OCI-LY1 (cell line): ENCODE results near the gene CCNE1.

Experiments
- H2AFZ ChIP-seq: fragments of 200-600 bp; sonication (generic), shearing (Covaris generic); 2 replicates; pipeline ENCODE4 v1.6.0; 2014; ENCODE audit warnings: antibody characterized with exemption, mild to moderate bottlenecking, low read length
- H3F3A ChIP-seq: fragments of 200-600 bp; sonication (generic), shearing (Covaris generic); 2 replicates; pipeline ENCODE4 v1.6.0; 2014; ENCODE audit warnings: mild to moderate bottlenecking, antibody characterized with exemption, low read length, moderate library complexity; ENCODE audit not compliant: insufficient read depth
- H3K27ac ChIP-seq: fragments of 200-600 bp; sonication (generic); 2 replicates; pipeline ENCODE4 v1.5.1; 2014; ENCODE audit warnings: low read length, mixed run types, mild to moderate bottlenecking, low read depth; ENCODE audit not compliant: poor library complexity, severe bottlenecking
- H3K27me3 ChIP-seq: fragments of 200-600 bp; sonication (generic); 2 replicates; pipeline ENCODE4 v1.6.0; 2014; ENCODE audit warnings: antibody characterized with exemption, mild to moderate bottlenecking, low read length, moderate library complexity; ENCODE audit not compliant: insufficient read depth
- H3K36me3 ChIP-seq: fragments of 200-600 bp; sonication (generic); 2 replicates; pipeline ENCODE4 v1.6.1; 2014; ENCODE audit warnings: mild to moderate bottlenecking, antibody characterized with exemption, low read length, moderate library complexity, mixed read lengths; ENCODE audit not compliant: insufficient read depth
- H3K4me1 ChIP-seq: fragments of 200-600 bp; sonication (generic); 2 replicates; pipeline ENCODE4 v1.5.1; 2014; ENCODE audit warnings: mild to moderate bottlenecking, low read length, moderate library complexity; ENCODE audit not compliant: insufficient read depth, severe bottlenecking
- H3K4me2 ChIP-seq: fragments of 200-600 bp; sonication (generic), shearing (Covaris generic); 2 replicates; pipeline ENCODE4 v1.6.1; 2014; ENCODE audit warnings: low read length
- H3K4me3 ChIP-seq: fragments of 200-600 bp; sonication (generic); 2 replicates; pipeline ENCODE4 v1.5.1; 2014; ENCODE audit warnings: low read length, low read depth, mild to moderate bottlenecking, mixed read lengths; ENCODE audit not compliant: poor library complexity, severe bottlenecking
- H3K79me2 ChIP-seq: fragments of 200-600 bp; shearing (Covaris generic); 2 replicates; pipeline ENCODE4 v1.6.1; 2016; ENCODE audit warnings: mixed run types, low read length, mixed read lengths; ENCODE audit not compliant: insufficient read depth
- H3K9ac ChIP-seq: fragments of 200-600 bp; sonication (generic), shearing (Covaris generic); 2 replicates; pipeline ENCODE4 v1.6.1; 2014; ENCODE audit warnings: mild to moderate bottlenecking, low read length, mixed read lengths
- H3K9me2 ChIP-seq: fragments of 200-600 bp; sonication (generic), shearing (Covaris generic); 2 replicates; pipeline ENCODE4 v1.6.1; 2014; ENCODE audit warnings: low read depth, mild to moderate bottlenecking, low read length, mixed read lengths
- H3K9me3 ChIP-seq: fragments of 200-600 bp; shearing (Covaris generic); 2 replicates; pipeline ENCODE4 v1.6.1; 2014; ENCODE audit warnings: low read length, mixed read lengths
- H4K20me1 ChIP-seq: fragments of 200-600 bp; sonication (generic), shearing (Covaris generic); 2 replicates; pipeline ENCODE4 v1.6.0; 2016; ENCODE audit warnings: mild to moderate bottlenecking, low read length; ENCODE audit not compliant: insufficient read depth
- CTCF ChIP-seq: fragments of 200-600 bp; sonication (generic), shearing (Covaris generic); IDR thresholded peaks from 2 replicates; pipeline ENCODE4 v1.5.1; 2017; ENCODE audit warnings: mild to moderate bottlenecking, antibody characterized with exemption, low read length, moderate library complexity, mixed read lengths
- EZH2 ChIP-seq: fragments of 200-600 bp; sonication (generic), shearing (Covaris generic); IDR thresholded peaks from 2 replicates; pipeline ENCODE4 v1.8.0; 2017; ENCODE audit warnings: borderline replicate concordance, mixed run types, mild to moderate bottlenecking, antibody characterized with exemption, low read length, moderate library complexity, mixed read lengths

CCNE1 gene

DNA sequence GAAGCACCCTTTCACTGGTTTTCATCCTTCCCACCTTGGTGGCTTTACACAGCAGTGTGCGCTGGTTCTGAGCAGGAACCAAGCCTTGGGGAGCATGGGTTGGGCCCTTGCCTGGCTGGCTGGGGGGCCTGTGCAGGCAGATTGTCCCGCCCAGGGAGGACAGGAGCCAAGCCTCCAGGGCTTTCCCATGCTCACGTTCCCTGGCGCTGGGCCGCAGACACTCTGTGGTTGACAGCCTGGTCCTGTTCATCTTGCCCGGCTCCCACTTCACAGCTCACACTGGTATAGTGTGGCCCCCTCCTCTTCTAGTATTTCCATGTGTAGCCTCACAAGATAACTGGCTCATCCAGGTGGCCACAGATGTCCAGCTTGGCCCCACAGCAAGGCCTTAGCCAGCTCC lies 4.6 kb upstream of the CCNE1 start:
- Histone ChIP-seq H3K9ac (no peak overlapping the region), H3K4me2 (no peak overlapping the region), H3K4me3 (no peak overlapping the region), H3K27ac (no peak overlapping the region), H3K27me3 (no peaks in the 10 kb centered on the region), H3K9me2 (no peaks in the 10 kb centered on the region), H2AFZ (no peak overlapping the region), H3K36me3 (no peaks in the 10 kb centered on the region), H4K20me1 (no peaks in the 10 kb centered on the region), H3K4me1 (peaks cover 18% of the 10 kb centered on the region), H3K79me2 (no peaks in the 10 kb centered on the region), H3K9me3 (no peaks in the 10 kb centered on the region), H3F3A (no peaks in the 10 kb centered on the region)
- no peak for TF ChIP-seq EZH2
- no peak for TF ChIP-seq CTCF

- H3K27ac ChIP-seq, result no peak overlapping the region
- no peaks in the 10 kb centered on the region for H4K20me1 ChIP-seq
- no peaks in the 10 kb centered on the region for H3K27me3 ChIP-seq
- H2AFZ ChIP-seq, result no peak overlapping the region
- TF ChIP-seq EZH2, result no peak
- no peak for TF ChIP-seq CTCF
- H3K4me2 ChIP-seq, result no peak overlapping the region
- H3K36me3 ChIP-seq, result peaks cover 1% of the 10 kb centered on the region; the same call in 1 of the 2 replicates
- H3K9me2 ChIP-seq, result no peaks in the 10 kb centered on the region
- no peaks in the 10 kb centered on the region for H3K9me3 ChIP-seq
- peaks cover 22% of the 10 kb centered on the region for H3K4me1 ChIP-seq
- no peaks in the 10 kb centered on the region for H3K79me2 ChIP-seq
- H3F3A ChIP-seq, result no peaks in the 10 kb centered on the region
- no peak overlapping the region for H3K9ac ChIP-seq
- no peak overlapping the region for H3K4me3 ChIP-seq
Measured at GRCh38 chr19:29807870-29808405, 3.9 kb upstream of the CCNE1 start.

DNA sequence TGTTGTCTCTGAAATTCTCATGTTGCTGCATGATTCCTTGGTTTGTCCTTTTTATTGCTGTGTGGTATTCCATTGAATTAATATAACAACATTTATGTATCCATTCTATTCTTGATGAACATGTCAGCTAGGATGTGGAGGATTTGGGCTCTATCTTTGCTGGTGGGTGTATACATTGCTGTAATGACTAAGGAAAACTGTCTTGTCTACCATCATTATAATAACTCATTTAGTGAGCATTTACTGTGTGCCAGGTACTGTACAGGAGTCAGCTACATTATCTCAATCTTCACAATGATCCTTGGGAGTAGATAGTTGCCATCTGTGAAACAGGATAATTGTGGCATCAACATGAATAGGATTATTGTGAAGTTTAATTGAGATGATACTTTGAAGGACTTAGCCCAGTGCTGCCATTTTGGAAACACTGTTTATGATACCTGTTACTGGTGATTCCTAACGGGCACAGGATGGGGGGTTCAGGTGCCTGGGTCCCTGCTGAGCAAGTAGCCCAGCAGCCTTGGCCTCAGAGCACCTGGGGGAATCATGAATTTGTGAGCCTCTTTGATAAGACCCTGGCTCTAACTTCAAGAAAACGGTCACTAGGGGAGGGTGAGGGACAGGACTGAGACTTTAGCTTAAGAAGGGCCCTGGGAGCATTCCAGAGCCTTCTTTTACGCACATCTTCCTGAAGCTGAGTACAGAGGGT lies 1.8 kb upstream of the CCNE1 start:
- H3K9me3 ChIP-seq, result no peaks in the 10 kb centered on the region
- no peaks in the 10 kb centered on the region for H3F3A ChIP-seq
- H3K36me3 ChIP-seq, result peaks cover 21% of the 10 kb centered on the region; the same call in 1 of the 2 replicates
- H3K4me1 ChIP-seq, result peaks cover 36% of the 10 kb centered on the region
- peak overlapping the region; percentile 78 for H3K27ac ChIP-seq
- H3K9ac ChIP-seq, result peak overlapping the region; percentile 94
- no peak for TF ChIP-seq EZH2
- TF ChIP-seq CTCF, result no peak
- H2AFZ ChIP-seq, result no peak overlapping the region
- peak overlapping the region; percentile 75 for H3K4me2 ChIP-seq
- H3K27me3 ChIP-seq, result no peaks in the 10 kb centered on the region
- no peaks in the 10 kb centered on the region for H3K79me2 ChIP-seq
- peak overlapping the region; percentile 76 for H3K4me3 ChIP-seq
- no peaks in the 10 kb centered on the region for H4K20me1 ChIP-seq
- H3K9me2 ChIP-seq, result no peaks in the 10 kb centered on the region
